Heart left ventricle (tissue), 13 donors: ENCODE data around the gene HOXC11.

Source experiments
- POLR2A ChIP-seq, 2 donors: fragments of 450-650 bp; IDR thresholded peaks; one replicate each; pipeline ENCODE4 v1.6.1; 2017; ENCODE audit warnings: antibody characterized with exemption in 2 of 2, mild to moderate bottlenecking in 2 of 2, moderate library complexity in 2 of 2
- TF ChIP-seq, protein P1 (sequence below), 12 donors: fragments of 200-600 bp; sonication (generic) in 4 of 12; IDR thresholded peaks; one replicate each; pipeline versions ENCODE4 v1.5.0 to v1.8.0; 2018 to 2022; ENCODE audit warnings: antibody characterized with exemption in 12 of 12, mild to moderate bottlenecking in 5 of 12
- donor health status: ischemic (EF 13 %, LVEDD 7.1; RV severe dilation, severe dysfunction).
- donor health status: DM: no; HTN: yes; CAD: no.
- donor health status: DM: no; HTN: no; CAD: no.
- donor health status: ischemic (EF 25% LVEDD 6.9; RV normal size, moderate dysfunction).
- donor health status: ischemic (EF 25% LVEDD 5.7; RV mildly dilated, moderate dysfunction).
- donor health status: ischemic (EF 35%, LVEDD 5.7; RV mildly dilated, moderate dysfunction).
- donor health status: nonischemic (EF 11% LVEDD 7.7; RV severe dilation, severe dysfunction).
- donor health status: DM: yes; HTN: yes; CAD: no.
- donor health status: PGD.
- donor health status: ischemic (EF 29% LVEDD 5.4; RV normal size, mild dysfunction).
- donor health status: nonischemic (EF 23%, LVEDD 6.1; RV moderate dilation, normal function).

- no peak for TF ChIP-seq POLR2A (IDR thresholded peaks at IDR 0.05)
- TF ChIP-seq, protein P1, sequence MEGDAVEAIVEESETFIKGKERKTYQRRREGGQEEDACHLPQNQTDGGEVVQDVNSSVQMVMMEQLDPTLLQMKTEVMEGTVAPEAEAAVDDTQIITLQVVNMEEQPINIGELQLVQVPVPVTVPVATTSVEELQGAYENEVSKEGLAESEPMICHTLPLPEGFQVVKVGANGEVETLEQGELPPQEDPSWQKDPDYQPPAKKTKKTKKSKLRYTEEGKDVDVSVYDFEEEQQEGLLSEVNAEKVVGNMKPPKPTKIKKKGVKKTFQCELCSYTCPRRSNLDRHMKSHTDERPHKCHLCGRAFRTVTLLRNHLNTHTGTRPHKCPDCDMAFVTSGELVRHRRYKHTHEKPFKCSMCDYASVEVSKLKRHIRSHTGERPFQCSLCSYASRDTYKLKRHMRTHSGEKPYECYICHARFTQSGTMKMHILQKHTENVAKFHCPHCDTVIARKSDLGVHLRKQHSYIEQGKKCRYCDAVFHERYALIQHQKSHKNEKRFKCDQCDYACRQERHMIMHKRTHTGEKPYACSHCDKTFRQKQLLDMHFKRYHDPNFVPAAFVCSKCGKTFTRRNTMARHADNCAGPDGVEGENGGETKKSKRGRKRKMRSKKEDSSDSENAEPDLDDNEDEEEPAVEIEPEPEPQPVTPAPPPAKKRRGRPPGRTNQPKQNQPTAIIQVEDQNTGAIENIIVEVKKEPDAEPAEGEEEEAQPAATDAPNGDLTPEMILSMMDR (IDR thresholded peaks at IDR 0.05), result no peak
These were observed 699 bp upstream of the HOXC11 start for GRCh38 chr12:53972152-53972702.
